Lung microvascular endothelial cell (primary cell): ENCODE data around the gene RNF207. TPM values are rescaled to one million over a fixed set of nuclear protein-coding genes. Genes with fewer than 3 reads are reported as not detected.
A peak's percentile ranks its signal among the peaks of the same experiment; 100 is the strongest.

Experiments
- DNase-seq, 2 donors: peaks; one replicate each; pipeline versions ENCODE4 v3.0.0 to v3.0.0-alpha.2; 2010; ENCODE audit warnings: low read depth in 2 of 2
- total RNA-seq: library from RNA; depleted of rRNA; stranded (reverse); fragments of >200 nt; gene quantifications from 2 replicates; pipeline ENCODE4 v1.2.1, GENCODE V29; 2014

Gene RNF207
- total RNA-seq, 1 donor from 2014 or later, result 2.4 TPM

- no peak for DNase-seq
Measured at GRCh38 chr1:6224718-6225117, 18.8 kb downstream of the RNF207 start.

GRCh38 chr1:6225651-6226050 lies 19.7 kb downstream of the RNF207 start:
- DNase-seq, result no peak

DNA sequence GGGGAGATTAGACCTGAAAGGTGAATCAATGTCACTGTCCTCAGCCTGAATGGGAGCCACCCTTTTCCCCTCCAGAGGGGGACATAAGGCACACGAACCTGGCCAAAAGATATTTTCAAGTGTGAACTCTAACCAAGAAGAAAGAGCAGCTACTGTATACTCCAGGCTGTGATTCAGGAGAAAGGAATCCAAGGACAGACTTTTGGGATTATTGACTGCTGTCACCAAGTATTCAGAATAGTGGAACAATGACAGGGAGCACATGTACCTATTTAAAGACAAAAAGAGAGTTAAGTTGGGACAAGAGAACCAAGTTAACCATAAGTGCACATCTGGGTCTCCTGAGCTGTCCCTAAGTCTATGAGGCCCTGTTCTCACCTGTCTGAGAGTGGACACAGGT lies 27.5 kb downstream of the RNF207 start:
- no peak for DNase-seq

GRCh38 chr1:6234502-6235295 lies 28.8 kb downstream of the RNF207 start:
- DNase-seq, result peak in 1 of 2 donors; percentile 29

GRCh38 chr1:6235296-6235677 lies 29.4 kb downstream of the RNF207 start:
- no peak for DNase-seq

GRCh38 chr1:6237093-6237492 lies 31.2 kb downstream of the RNF207 start:
- no peak for DNase-seq

GRCh38 chr1:6239213-6239752 lies 33.4 kb downstream of the RNF207 start:
- no peak for DNase-seq

GRCh38 chr1:6239950-6240768 lies 34.2 kb downstream of the RNF207 start:
- DNase-seq, result no peak

DNA sequence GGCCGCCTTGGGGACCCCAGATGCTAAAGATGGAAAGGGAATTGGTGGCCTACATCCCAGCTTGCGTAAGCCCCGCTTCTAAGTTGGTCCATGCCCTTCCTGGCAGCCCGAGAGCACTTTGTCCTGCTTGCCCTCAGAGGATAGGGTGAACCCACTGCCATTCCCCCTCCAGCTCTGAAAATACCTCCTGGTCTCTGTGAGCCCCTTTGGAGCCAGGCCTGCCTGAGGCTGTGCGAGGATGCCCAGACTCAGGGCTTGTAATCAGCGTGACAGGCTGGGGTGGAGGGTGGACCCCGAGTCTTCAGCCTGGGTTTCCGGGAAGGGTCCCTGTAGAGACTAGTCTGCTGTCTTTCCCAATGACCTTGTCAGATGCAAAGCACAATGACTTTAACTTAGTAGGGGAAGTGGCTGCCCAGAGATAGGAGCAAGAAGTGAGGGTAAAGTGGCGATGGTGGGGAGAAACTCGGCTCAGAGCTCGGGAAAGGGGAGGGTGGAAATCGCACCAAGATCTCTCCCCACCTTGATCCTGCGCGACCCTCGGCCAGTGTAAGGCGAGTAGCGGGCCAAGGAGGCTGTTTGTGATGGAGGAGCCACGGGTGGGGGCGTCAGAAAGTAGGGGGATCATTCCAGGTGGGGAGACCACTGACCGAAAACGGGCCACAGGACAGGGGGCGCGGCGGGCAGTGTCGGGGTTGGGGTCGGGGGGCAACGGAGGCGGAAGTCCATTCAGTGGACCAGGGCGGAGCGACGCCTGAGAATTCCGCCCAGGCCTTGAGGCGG lies 35.4 kb downstream of the RNF207 start:
- DNase-seq, result no peak

DNA sequence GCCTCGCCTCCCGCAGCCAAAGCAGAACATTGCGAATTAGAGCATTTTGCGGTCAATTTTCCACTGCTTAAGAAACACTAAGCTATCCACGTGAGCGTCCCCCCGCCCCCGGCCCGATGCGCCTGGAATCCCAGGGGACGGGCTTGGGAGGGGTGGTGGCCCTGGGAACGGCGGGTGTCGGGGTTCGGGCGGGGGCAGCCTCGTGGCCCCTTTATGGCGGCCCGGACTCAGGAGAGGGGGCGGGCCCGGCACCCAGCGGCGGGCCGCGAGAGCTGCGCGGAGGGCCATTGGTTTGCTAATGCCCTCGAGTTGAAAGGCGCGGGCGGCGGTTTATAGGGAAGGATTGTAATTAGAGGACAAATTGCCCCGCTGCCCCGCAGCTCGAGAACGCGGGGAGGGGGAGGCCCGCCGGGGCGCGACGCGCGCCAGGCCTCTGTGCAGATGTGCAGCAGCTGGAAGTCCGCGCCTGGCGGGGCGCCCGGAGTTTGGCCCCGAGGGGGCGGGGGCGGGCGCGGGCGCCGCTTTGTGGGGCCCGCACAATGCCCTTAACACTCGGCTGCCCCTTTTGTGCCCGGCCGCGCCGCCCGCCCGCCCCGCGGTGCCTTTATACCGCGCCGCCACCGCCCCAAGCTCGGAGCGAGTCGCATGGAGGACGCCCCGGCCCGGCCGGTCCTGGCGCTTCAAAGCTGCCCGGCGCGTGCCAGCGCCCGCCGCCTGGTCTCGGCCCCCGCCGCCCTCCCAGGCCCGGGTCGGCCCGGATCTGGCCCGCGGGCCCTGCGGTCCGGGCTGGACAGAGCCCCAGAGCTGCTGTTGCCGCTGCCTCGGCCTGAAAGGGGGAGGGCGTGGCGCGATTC lies 36.2 kb downstream of the RNF207 start:
- no peak for DNase-seq

DNA sequence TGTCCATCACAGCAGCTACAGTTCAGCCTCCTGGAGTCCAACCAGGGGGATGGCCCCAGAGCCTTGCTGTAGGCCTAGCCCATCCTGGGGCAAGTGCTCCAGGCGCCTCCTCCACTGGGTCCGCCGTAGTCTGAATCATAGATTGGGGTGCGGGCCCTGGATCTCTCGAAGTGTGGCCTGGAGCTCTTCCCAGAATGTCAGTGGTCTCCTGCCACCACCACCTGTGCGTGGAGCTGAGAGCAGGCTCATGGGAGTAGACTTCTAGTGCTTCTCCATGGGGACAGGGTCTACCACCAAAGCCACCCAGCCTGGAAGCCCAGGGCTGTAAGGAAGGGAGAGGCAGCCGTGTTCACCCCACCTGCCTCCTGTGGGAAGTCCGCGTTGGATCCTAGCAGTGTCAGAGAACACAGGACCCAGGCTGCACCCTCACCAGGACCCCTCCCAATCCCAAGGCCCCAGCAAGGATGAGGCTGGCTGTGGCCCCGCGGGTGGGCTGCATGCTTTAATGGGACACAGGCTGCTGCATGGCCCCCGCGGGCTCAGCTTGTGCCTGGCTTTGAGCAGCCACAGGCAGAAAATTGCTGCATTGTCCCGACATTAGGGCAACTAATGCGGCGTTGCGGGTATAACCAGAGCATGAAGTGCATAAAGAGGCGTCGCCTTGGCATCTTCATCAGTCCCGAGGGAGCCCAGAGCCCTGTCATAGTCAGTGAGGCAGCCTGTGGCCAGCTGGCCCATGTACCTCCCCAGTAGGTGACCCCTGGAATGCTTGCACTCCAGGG lies 37.3 kb downstream of the RNF207 start:
- no peak for DNase-seq

GRCh38 chr1:6243993-6244392 lies 38.1 kb downstream of the RNF207 start, which contains the start of gene HES3:
TSS of gene HES3 (plus strand) at chr1:6244179. CDS start at chr1:6244366, 187 bp downstream.
- DNase-seq, result no peak

- no peak for DNase-seq
Measured at GRCh38 chr1:6244401-6245049, 38.6 kb downstream of the RNF207 start.

GRCh38 chr1:6245086-6245868 lies 39.4 kb downstream of the RNF207 start:
- peak; percentile 81 to 82 for DNase-seq

- DNase-seq, result peak in 1 of 2 donors; percentile 41
Measured at GRCh38 chr1:6245869-6246496, 40.1 kb downstream of the RNF207 start.

- DNase-seq, result peak; percentile 79 to 87
Measured at GRCh38 chr1:6246497-6247467, 40.9 kb downstream of the RNF207 start.

DNA sequence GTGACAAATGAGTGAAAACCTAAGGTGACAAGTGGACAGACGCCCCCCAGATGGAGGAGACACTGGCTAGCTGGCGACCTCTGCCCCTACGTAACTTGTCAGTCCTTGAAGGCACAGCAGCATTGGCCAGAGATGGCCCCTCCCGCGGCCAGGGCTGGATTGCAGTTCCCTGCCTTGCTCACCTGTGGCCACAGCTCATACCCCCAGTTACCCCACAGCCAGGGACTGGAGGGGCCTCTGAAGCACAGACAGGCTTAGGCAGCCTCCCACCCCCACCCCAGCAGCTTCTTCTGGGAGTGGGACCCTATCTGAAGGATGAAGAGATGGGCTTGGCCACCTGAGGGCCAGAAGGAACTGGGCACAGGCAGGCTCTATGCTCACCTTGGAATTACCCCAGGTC lies 41.7 kb downstream of the RNF207 start:
- no peak for DNase-seq
